ENCODE results near the gene ANLN. TPM values are rescaled to one million over a fixed set of nuclear protein-coding genes. Genes with fewer than 3 reads are reported as not detected.

ANLN gene
- total and polyA plus RNA-seq, 9 of the 15 experiments (the other 6 are each of a cell fraction or from before 2014, with no cell fraction given), result 18.1 to 66.2 (median 38.7) TPM

- TF ChIP-seq POLR3G (IDR thresholded peaks at IDR 0.05; ENCODE audit: extremely low read depth, insufficient read length, insufficient replicate concordance), result no peak
- TF ChIP-seq E2F3 (CRISPR knock-in tag; IDR thresholded peaks at IDR 0.05), result peak; percentile 77; the same call in 1 of the 2 replicates
- no peak for TF ChIP-seq FOXA3 (CRISPR knock-in tag; conservative IDR thresholded peaks at IDR 0.05 in 1 of 2, IDR thresholded peaks at IDR 0.05 in 1 of 2)
- no peak for TF ChIP-seq NR2C1 (IDR thresholded peaks at IDR 0.05)
- TF ChIP-seq NR2C1 (tag; IDR thresholded peaks at IDR 0.05), result peak; percentile 28; the same call in 1 of the 2 replicates
- no peak for TF ChIP-seq SIN3A (IDR thresholded peaks at IDR 0.05; ENCODE audit: borderline replicate concordance in 2 of 2, control insufficient read depth in 1 of 2, low read depth in 2 of 2, low read length in 2 of 2)
- TF ChIP-seq CC2D1A (IDR thresholded peaks at IDR 0.05), result no peak
- TF ChIP-seq RUNX1 (IDR thresholded peaks at IDR 0.05; ENCODE audit: low read depth), result no peak
- TF ChIP-seq MIER1 (IDR thresholded peaks at IDR 0.05; ENCODE audit: low read depth), result no peak
- no peak for TF ChIP-seq TCF7 (IDR thresholded peaks at IDR 0.05; ENCODE audit: borderline replicate concordance)
- no peak for TF ChIP-seq LCOR (CRISPR knock-in tag; IDR thresholded peaks at IDR 0.05)
- no peak for TF ChIP-seq ZC3H4 (CRISPR knock-in tag; IDR thresholded peaks at IDR 0.05; ENCODE audit: borderline replicate concordance)
- no peak for TF ChIP-seq JUNB (CRISPR knock-in tag; conservative IDR thresholded peaks at IDR 0.05)
- no peak for TF ChIP-seq HMG20A (CRISPR knock-in tag; conservative IDR thresholded peaks at IDR 0.05)
- no peak for TF ChIP-seq ZNF766 (CRISPR knock-in tag; conservative IDR thresholded peaks at IDR 0.05)
- no peak for TF ChIP-seq HMGXB4 (CRISPR knock-in tag; IDR thresholded peaks at IDR 0.05)
- TF ChIP-seq EP400 (IDR thresholded peaks at IDR 0.05), result no peak
- no peak; the same call in 1 of the 2 replicates for TF ChIP-seq MBD2 (IDR thresholded peaks at IDR 0.05; ENCODE audit: borderline replicate concordance, low read depth)
These were observed 22.7 kb upstream of the ANLN start (continued) for GRCh38 chr7:36366718-36367560.
